ENCODE results near the gene NRXN3.
"Not testable (repeated sequence)": the region's sequence is repeated elsewhere in the genome, so short reads cannot be mapped to it uniquely, and the experiment has no call there.

The NRXN3 gene

GRCh38 chr14:78986989-78987388 is 816.8 kb downstream of the NRXN3 start:
- no peak for DNase-seq (ENCODE audit: low read depth in 1 of 2, low spot score in 1 of 2)

GRCh38 chr14:78989221-78989620 is 819.0 kb downstream of the NRXN3 start:
- DNase-seq (ENCODE audit: low read depth in 1 of 2, low spot score in 1 of 2) = no peak

- no peak for DNase-seq (ENCODE audit: low read depth in 1 of 2, low spot score in 1 of 2)
Observed at GRCh38 chr14:78992867-78993266, 822.7 kb downstream of the NRXN3 start.

GRCh38 chr14:78997811-78998210 is 827.6 kb downstream of the NRXN3 start:
- DNase-seq (ENCODE audit: low read depth in 1 of 2, low spot score in 1 of 2) = no peak

GRCh38 chr14:79009286-79009685 is 839.1 kb downstream of the NRXN3 start:
- DNase-seq (ENCODE audit: low read depth in 1 of 2, low spot score in 1 of 2) = no peak

- no peak for DNase-seq (ENCODE audit: low read depth in 1 of 2, low spot score in 1 of 2)
Observed at GRCh38 chr14:79011091-79011919, 841.1 kb downstream of the NRXN3 start.

GRCh38 chr14:79011920-79012204 is 841.7 kb downstream of the NRXN3 start:
- DNase-seq (ENCODE audit: low read depth in 1 of 2, low spot score in 1 of 2) = no peak

- no peak for DNase-seq (ENCODE audit: low read depth in 1 of 2, low spot score in 1 of 2)
Observed at GRCh38 chr14:79016828-79017505, 846.8 kb downstream of the NRXN3 start.

GRCh38 chr14:79017561-79017960 is 847.4 kb downstream of the NRXN3 start:
- DNase-seq (ENCODE audit: low read depth in 1 of 2, low spot score in 1 of 2) = no peak

GRCh38 chr14:79018836-79019235 is 848.7 kb downstream of the NRXN3 start:
- no peak for DNase-seq (ENCODE audit: low read depth in 1 of 2, low spot score in 1 of 2)

- not testable (repeated sequence) for DNase-seq (ENCODE audit: low read depth in 1 of 2, low spot score in 1 of 2)
Observed at GRCh38 chr14:79019898-79020297, 849.7 kb downstream of the NRXN3 start.

- DNase-seq (ENCODE audit: low read depth in 1 of 2, low spot score in 1 of 2) = no peak
Observed at GRCh38 chr14:79021766-79022165, 851.6 kb downstream of the NRXN3 start.

- no peak for DNase-seq (ENCODE audit: low read depth in 1 of 2, low spot score in 1 of 2)
Observed at GRCh38 chr14:79027138-79027537, 857.0 kb downstream of the NRXN3 start.

- DNase-seq (ENCODE audit: low read depth in 1 of 2, low spot score in 1 of 2) = no peak
Observed at GRCh38 chr14:79028281-79028680, 858.1 kb downstream of the NRXN3 start.

- DNase-seq (ENCODE audit: low read depth in 1 of 2, low spot score in 1 of 2) = no peak
Observed at GRCh38 chr14:79036441-79036840, 866.3 kb downstream of the NRXN3 start.

GRCh38 chr14:79037106-79037505 is 866.9 kb downstream of the NRXN3 start:
- DNase-seq (ENCODE audit: low read depth in 1 of 2, low spot score in 1 of 2) = no peak

GRCh38 chr14:79037593-79037992 is 867.4 kb downstream of the NRXN3 start:
- DNase-seq (ENCODE audit: low read depth in 1 of 2, low spot score in 1 of 2) = no peak

- DNase-seq (ENCODE audit: low read depth in 1 of 2, low spot score in 1 of 2) = no peak
Observed at GRCh38 chr14:79040790-79041189, 870.6 kb downstream of the NRXN3 start.

- no peak for DNase-seq (ENCODE audit: low read depth in 1 of 2, low spot score in 1 of 2)
Observed at GRCh38 chr14:79043194-79043889, 873.2 kb downstream of the NRXN3 start.

- no peak for DNase-seq (ENCODE audit: low read depth in 1 of 2, low spot score in 1 of 2)
Observed at GRCh38 chr14:79044894-79045624, 874.9 kb downstream of the NRXN3 start.

Data from stimulated activated CD4-positive, alpha-beta T cell treated with anti-CD3 and anti-CD28 coated beads, Interleukin-15, amount 100 ng/mL, for 1 hour (primary cell).